Stimulated activated naive B cell treated with anti-CD40 and anti-IgM and Interleukin-4, amounts not matched to agents 10 μg/mL and 1 μg/mL and 100 μg/mL, for 72 hours (primary cell): Measurements from ENCODE around the gene LTA4H.

Experiments
- ATAC-seq, 2 donors: fragments of 150-1000 bp; cut with Tn5 transposase; replicated peaks; 2 replicates each; pipeline ENCODE4 v1.10.0; 2021; ENCODE audit warnings: moderate library complexity in 1 of 2
- DNase-seq: peaks from one replicate; pipeline ENCODE4 v3.0.0; 2021
- H3K27ac Mint-ChIP-seq: one replicate; pipeline ENCODE4 v1.8.0; 2022; ENCODE audit warnings: mild to moderate bottlenecking, mixed read lengths
- H3K27me3 Mint-ChIP-seq, 2 donors: one replicate each; pipeline ENCODE4 v1.8.0; 2022; ENCODE audit warnings: mixed read lengths in 2 of 2
- H3K36me3 Mint-ChIP-seq, 2 donors: one replicate each; pipeline ENCODE4 v1.8.0; 2022; ENCODE audit warnings: mixed read lengths in 2 of 2, mild to moderate bottlenecking in 1 of 2
- H3K4me1 Mint-ChIP-seq, 2 donors: one replicate each; pipeline ENCODE4 v1.8.0; 2022; ENCODE audit warnings: mixed read lengths in 2 of 2, mild to moderate bottlenecking in 1 of 2
- H3K4me3 Mint-ChIP-seq, 2 donors: one replicate each; pipeline ENCODE4 v1.8.0; 2022; ENCODE audit warnings: mild to moderate bottlenecking in 2 of 2, mixed read lengths in 2 of 2, moderate library complexity in 1 of 2
- H3K9me3 Mint-ChIP-seq, 2 donors: one replicate each; pipeline ENCODE4 v1.8.0; 2022; ENCODE audit warnings: mixed read lengths in 2 of 2, mild to moderate bottlenecking in 1 of 2

LTA4H gene

DNA sequence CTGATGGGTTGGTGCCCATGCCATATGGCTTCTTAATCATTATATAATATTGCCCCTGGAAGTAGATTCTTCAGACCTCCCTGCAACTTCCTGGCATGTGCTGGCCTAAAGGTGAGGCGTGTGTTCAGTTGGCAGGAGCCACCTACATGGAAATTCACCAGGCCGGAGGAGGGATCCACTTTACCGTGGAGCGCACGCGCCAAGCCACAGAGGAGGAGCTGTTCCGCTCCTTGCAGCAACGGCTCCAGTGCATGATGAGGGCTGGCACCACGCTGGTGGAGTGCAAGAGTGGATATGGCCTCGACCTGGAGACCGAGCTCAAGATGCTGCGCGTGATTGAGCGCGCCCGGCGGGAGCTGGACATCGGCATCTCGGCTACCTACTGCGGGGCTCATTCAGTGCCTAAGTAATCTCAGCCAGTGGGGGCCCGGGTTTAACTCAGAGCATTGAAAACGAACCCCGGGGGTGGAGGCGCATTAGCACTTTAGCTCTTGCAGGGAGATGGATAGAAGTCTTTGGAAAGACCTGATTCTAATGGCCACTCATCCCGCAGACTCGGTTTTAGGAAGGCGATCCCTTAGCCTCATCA is 78.7 kb downstream of the LTA4H start:
- Mint-ChIP-seq H3K27me3 (peaks cover 0 to 7% of the 10 kb centered on the region in 2 donors), H3K4me3 (no peak overlapping the region)

DNA sequence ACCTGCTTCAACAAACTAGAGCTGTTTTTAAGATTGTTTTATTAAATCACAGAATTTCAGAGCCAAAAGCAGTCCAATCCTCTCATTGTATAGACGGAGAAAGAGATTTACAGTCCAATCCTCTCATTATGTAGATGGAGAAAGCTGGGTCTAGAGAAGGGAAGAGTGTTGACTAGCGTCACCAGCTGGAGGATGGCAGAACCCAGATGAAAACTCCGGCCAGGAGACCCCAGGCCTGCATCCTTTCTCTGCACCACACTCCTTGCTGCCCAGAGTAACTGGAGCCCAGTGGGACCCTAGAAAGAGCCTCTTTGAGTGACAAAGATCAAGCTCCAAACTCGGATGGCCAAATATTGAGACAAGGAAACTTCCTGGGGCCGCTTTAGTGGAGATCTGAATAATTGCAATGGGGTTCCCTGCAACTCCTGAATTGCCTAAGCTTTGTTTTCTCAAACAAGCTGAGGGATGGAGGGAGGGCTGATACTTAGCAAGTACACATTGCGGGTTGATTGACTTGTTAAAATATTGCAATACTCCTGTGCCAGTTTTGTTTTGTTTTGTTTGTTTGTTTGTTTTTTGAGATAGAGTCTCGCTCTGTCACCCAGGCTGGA is 79.7 kb downstream of the LTA4H start:
- H3K9me3 Mint-ChIP-seq: no peaks in the 10 kb centered on the region
- H3K4me1 Mint-ChIP-seq: no peaks in the 10 kb centered on the region
- H3K27ac Mint-ChIP-seq: no peak overlapping the region
- peaks cover 5% of the 10 kb centered on the region in 2 donors for H3K36me3 Mint-ChIP-seq
- DNase-seq (no peak), ATAC-seq (no peak)
- no peak overlapping the region for H3K4me3 Mint-ChIP-seq
- peaks cover 4 to 5% of the 10 kb centered on the region in 2 donors for H3K27me3 Mint-ChIP-seq

More for the DNA sequence above, 78.7 kb downstream of the LTA4H start:
- Mint-ChIP-seq H3K4me1 (no peaks in the 10 kb centered on the region), H3K27ac (no peak overlapping the region), H3K36me3 (peaks cover 5% of the 10 kb centered on the region in 2 donors), H3K9me3 (no peaks in the 10 kb centered on the region)
- ATAC-seq: no peak
- no peak for DNase-seq

DNA sequence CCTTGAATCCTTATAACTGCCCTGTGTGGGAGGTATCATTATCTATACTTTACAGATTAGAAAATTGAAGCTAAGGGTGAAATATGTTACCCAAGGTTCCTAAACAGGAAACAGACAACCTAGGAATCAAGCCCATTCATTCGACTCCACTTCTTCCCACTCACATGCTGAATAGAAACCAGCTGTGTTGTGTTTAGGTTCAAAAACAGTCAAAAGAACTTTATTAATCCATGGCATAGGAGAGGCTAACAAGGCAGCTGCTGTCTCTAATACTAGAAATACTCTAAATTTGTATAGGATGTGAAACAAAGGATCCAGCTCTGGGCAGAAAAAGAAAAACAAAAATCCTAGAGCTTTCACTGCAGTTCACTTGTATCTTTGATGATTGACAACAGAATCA is 82.4 kb downstream of the LTA4H start:
- ATAC-seq: no peak
- no peak for DNase-seq
- H3K9me3 Mint-ChIP-seq: no peaks in the 10 kb centered on the region
- peaks cover 0 to 5% of the 10 kb centered on the region in 2 donors for H3K27me3 Mint-ChIP-seq
- H3K27ac Mint-ChIP-seq: no peak overlapping the region
- H3K36me3 Mint-ChIP-seq: peaks cover 5% of the 10 kb centered on the region in 2 donors
- no peak overlapping the region for H3K4me3 Mint-ChIP-seq
- no peaks in the 10 kb centered on the region for H3K4me1 Mint-ChIP-seq

DNA sequence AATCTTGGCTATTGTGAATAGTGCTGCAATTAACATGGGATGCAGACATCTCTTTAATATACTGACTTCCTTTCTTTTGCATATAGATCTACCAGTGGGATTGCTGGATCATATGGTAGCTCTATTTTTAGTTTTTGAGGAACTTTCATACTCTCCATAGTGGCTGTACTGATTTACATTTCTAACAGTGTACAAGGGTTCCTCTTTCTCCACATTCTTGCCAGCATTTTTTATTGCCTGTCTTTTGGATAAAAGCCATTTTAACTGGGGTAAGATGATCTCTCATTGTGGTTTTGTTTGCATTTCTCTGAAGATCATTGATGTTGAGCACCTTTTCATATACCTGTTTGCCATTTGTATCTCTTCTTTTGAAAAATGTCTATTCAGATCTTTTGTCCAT is 83.9 kb downstream of the LTA4H start:
- Mint-ChIP-seq H3K4me1 (no peaks in the 10 kb centered on the region), H3K27me3 (peaks cover 0 to 5% of the 10 kb centered on the region in 2 donors), H3K36me3 (peaks cover 4 to 5% of the 10 kb centered on the region in 2 donors), H3K27ac (no peak overlapping the region), H3K9me3 (no peaks in the 10 kb centered on the region), H3K4me3 (no peak overlapping the region)
- DNase-seq (no peak), ATAC-seq (no peak)
